Measurements from ENCODE around the gene COPB2. TPM values are rescaled to one million over a fixed set of nuclear protein-coding genes. Genes with fewer than 3 reads are reported as not detected.

COPB2 gene
- total RNA-seq, 6 experiments from 2014 or later = 246 to 266 (median 260) TPM

- Mint-ChIP-seq H3K4me3 (peak overlapping the region; percentile 5; the same call in 1 of the 2 replicates), H3K4me1 (ENCODE audit: low read depth) (peaks cover 96% of the 10 kb centered on the region), H3K27me3 (ENCODE audit: insufficient read depth) (peaks cover 3% of the 10 kb centered on the region), H3K27ac (peak overlapping the region; percentile 92), H3K36me3 (ENCODE audit: low read depth) (peaks cover 31% of the 10 kb centered on the region), H3K9me3 (no peaks in the 10 kb centered on the region; the same call in 1 of the 2 replicates)
- TF ChIP-seq, protein P1, sequence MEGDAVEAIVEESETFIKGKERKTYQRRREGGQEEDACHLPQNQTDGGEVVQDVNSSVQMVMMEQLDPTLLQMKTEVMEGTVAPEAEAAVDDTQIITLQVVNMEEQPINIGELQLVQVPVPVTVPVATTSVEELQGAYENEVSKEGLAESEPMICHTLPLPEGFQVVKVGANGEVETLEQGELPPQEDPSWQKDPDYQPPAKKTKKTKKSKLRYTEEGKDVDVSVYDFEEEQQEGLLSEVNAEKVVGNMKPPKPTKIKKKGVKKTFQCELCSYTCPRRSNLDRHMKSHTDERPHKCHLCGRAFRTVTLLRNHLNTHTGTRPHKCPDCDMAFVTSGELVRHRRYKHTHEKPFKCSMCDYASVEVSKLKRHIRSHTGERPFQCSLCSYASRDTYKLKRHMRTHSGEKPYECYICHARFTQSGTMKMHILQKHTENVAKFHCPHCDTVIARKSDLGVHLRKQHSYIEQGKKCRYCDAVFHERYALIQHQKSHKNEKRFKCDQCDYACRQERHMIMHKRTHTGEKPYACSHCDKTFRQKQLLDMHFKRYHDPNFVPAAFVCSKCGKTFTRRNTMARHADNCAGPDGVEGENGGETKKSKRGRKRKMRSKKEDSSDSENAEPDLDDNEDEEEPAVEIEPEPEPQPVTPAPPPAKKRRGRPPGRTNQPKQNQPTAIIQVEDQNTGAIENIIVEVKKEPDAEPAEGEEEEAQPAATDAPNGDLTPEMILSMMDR (IDR thresholded peaks at IDR 0.05) = no peak
- no peak for DNase-seq
These were observed 81.6 kb downstream of the COPB2 start for GRCh38 chr3:139307601-139308555.

Other genes starting within 250 kb of the COPB2 start
- gene MRPS22, start 45.6 kb downstream of the COPB2 start, total RNA-seq (2021; fragmentation: NEBNext Ultra II Directional; extraction: Animal tissue kit (Norgen Biotek cat#: 25700)) = 10 to 100 TPM; 65.8 to 74.1 (median 71.0) TPM
- not detected for gene RBP2, start 86.9 kb upstream of the COPB2 start, total RNA-seq (2021; fragmentation: NEBNext Ultra II Directional; extraction: Animal tissue kit (Norgen Biotek cat#: 25700))
- not detected for gene RBP1, start 150.1 kb upstream of the COPB2 start, total RNA-seq (2021; fragmentation: NEBNext Ultra II Directional; extraction: Animal tissue kit (Norgen Biotek cat#: 25700))

Data from HFFc6 (cell line).